K562 treated with DMSO at 1 percent for 12 hours (cell line): ENCODE results near the gene CACNA1A. TPM values are rescaled to one million over a fixed set of nuclear protein-coding genes. Genes with fewer than 3 reads are reported as not detected.

Experiments
- total RNA-seq: library from RNA; unstranded; fragments of 300-600 nt; gene quantifications from 2 replicates; pipeline ENCODE4 v1.2.3, GENCODE V29; 2022; ENCODE audit not compliant: insufficient read depth

Gene CACNA1A
- total RNA-seq, result not detected in 2 replicates

DNA sequence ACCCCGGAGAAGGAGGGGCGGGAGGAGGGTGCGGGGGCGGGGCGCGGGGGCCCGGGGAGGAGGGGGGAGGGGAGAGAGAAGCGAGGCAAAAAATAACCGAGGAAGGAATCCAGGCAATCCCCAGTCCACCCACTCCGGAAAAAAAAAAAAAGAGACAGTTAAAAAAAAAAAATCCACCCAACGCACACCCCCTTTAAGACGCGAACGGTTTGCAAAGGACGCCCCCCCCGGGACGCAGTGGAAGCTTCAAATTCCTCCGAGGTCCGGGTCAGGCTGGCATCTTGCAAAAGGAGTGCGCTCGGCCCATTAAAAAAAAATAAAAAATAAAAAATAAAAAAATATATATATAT is at the start of gene CACNA1A:
CACNA1A (minus strand) TSS at position 9 of the 350 bp plus-strand sequence. CDS start 255 bp downstream, outside the sequence.

